GM12873 (cell line): Measurements from ENCODE around the gene FTCDNL1.

Experiments
- TF ChIP-seq, protein P1 (sequence below): IDR thresholded peaks from 2 replicates; pipeline ENCODE4 v1.5.1; 2012; ENCODE audit warnings: low read depth, mild to moderate bottlenecking, moderate library complexity, low read length, control low read depth; ENCODE audit not compliant: insufficient read depth; ENCODE audit errors: missing control alignments

Gene FTCDNL1

GRCh38 chr2:199850718-199851500, at the start of gene FTCDNL1:
FTCDNL1 (minus strand) TSS chr2:199851192; CDS start chr2:199848962, 2,230 bp downstream.
- TF ChIP-seq, protein P1, sequence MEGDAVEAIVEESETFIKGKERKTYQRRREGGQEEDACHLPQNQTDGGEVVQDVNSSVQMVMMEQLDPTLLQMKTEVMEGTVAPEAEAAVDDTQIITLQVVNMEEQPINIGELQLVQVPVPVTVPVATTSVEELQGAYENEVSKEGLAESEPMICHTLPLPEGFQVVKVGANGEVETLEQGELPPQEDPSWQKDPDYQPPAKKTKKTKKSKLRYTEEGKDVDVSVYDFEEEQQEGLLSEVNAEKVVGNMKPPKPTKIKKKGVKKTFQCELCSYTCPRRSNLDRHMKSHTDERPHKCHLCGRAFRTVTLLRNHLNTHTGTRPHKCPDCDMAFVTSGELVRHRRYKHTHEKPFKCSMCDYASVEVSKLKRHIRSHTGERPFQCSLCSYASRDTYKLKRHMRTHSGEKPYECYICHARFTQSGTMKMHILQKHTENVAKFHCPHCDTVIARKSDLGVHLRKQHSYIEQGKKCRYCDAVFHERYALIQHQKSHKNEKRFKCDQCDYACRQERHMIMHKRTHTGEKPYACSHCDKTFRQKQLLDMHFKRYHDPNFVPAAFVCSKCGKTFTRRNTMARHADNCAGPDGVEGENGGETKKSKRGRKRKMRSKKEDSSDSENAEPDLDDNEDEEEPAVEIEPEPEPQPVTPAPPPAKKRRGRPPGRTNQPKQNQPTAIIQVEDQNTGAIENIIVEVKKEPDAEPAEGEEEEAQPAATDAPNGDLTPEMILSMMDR = peak; percentile 73

DNA sequence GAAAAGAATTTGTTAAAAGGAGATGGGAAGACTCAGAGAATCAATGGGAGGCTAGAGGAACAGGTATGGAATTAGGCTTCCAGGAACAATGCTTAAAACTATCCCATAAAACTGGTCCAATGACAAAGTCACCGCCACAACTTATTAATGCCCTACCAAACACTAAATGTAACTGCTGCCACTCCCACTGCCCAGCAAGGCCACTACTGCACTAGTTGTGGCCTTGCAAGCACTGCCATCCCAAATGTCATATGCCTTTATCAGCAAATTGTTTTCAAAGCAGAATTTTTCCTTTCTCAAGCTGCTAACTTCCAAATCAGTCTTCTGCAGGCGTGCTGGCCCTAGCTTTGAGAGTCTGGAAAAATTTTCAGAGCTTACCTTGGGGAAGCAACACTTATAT, 45.6 kb upstream of the FTCDNL1 start:
- TF ChIP-seq, protein P1 = no peak

- TF ChIP-seq, protein P1 = no peak
Observed at GRCh38 chr2:199895406-199895805, 44.4 kb upstream of the FTCDNL1 start.

GRCh38 chr2:199883474-199884212, 32.7 kb upstream of the FTCDNL1 start:
- TF ChIP-seq, protein P1 = no peak

GRCh38 chr2:199882667-199883066, 31.7 kb upstream of the FTCDNL1 start:
- TF ChIP-seq, protein P1 = no peak

- TF ChIP-seq, protein P1 = no peak
Observed at GRCh38 chr2:199875400-199875799, 24.4 kb upstream of the FTCDNL1 start.

- TF ChIP-seq, protein P1 = no peak
Observed at GRCh38 chr2:199874209-199874608, 23.2 kb upstream of the FTCDNL1 start.
